HG02571 (cell line): Measurements from ENCODE around the gene ATF1.

Experiments used
- ATAC-seq: cut with Tn5 transposase; IDR thresholded peaks from one replicate; pipeline ENCODE4 v1.9.1; 2021; ENCODE audit warnings: mild to moderate bottlenecking, moderate library complexity; ENCODE audit not compliant: unreplicated experiment

Gene ATF1

GRCh38 chr12:50763639-50764285 is at the start of gene ATF1:
Gene ATF1, plus strand, starts transcription at chr12:50764101. Its CDS starts 16,045 bp downstream, at chr12:50780146.
- ATAC-seq: peak; percentile 76

- no peak for ATAC-seq
Measured at GRCh38 chr12:50715174-50715573, 48.7 kb upstream of the ATF1 start.

GRCh38 chr12:50718760-50719159 is 45.1 kb upstream of the ATF1 start:
- ATAC-seq: no peak

- ATAC-seq: no peak
Measured at GRCh38 chr12:50720085-50720484, 43.8 kb upstream of the ATF1 start.

- no peak for ATAC-seq
Measured at GRCh38 chr12:50720501-50720900, 43.4 kb upstream of the ATF1 start.

- ATAC-seq: no peak
Measured at GRCh38 chr12:50723865-50724264, 40.0 kb upstream of the ATF1 start.

GRCh38 chr12:50725011-50725942 is 38.6 kb upstream of the ATF1 start:
- no peak for ATAC-seq

- no peak for ATAC-seq
Measured at GRCh38 chr12:50727466-50727865, 36.4 kb upstream of the ATF1 start.

- ATAC-seq: no peak
Measured at GRCh38 chr12:50728417-50728816, 35.5 kb upstream of the ATF1 start.

- no peak for ATAC-seq
Measured at GRCh38 chr12:50728841-50729240, 35.1 kb upstream of the ATF1 start.

GRCh38 chr12:50732591-50732990 is 31.3 kb upstream of the ATF1 start:
- no peak for ATAC-seq

GRCh38 chr12:50733706-50734105 is 30.2 kb upstream of the ATF1 start:
- no peak for ATAC-seq

- ATAC-seq: no peak
Measured at GRCh38 chr12:50734409-50735263, 29.3 kb upstream of the ATF1 start.

GRCh38 chr12:50739611-50740010 is 24.3 kb upstream of the ATF1 start:
- no peak for ATAC-seq

GRCh38 chr12:50740307-50740706 is 23.6 kb upstream of the ATF1 start:
- ATAC-seq: no peak

GRCh38 chr12:50742776-50743175 is 21.1 kb upstream of the ATF1 start:
- no peak for ATAC-seq

- ATAC-seq: no peak
Measured at GRCh38 chr12:50745861-50746260, 18.0 kb upstream of the ATF1 start.

GRCh38 chr12:50746431-50746830 is 17.5 kb upstream of the ATF1 start:
- no peak for ATAC-seq

- no peak for ATAC-seq
Measured at GRCh38 chr12:50747817-50748216, 16.1 kb upstream of the ATF1 start.

- ATAC-seq: no peak
Measured at GRCh38 chr12:50749459-50749882, 14.4 kb upstream of the ATF1 start.

- no peak for ATAC-seq
Measured at GRCh38 chr12:50750366-50750765, 13.5 kb upstream of the ATF1 start.
